GM04504 (cell line): ENCODE measurements around the gene TYW1B.
A peak's percentile ranks its signal among the peaks of the same experiment; 100 is the strongest.
"Not testable (repeated sequence)": the region's sequence is repeated elsewhere in the genome, so short reads cannot be mapped to it uniquely, and the experiment has no call there.

Experiments
- DNase-seq: peaks from one replicate; pipeline ENCODE4 v3.0.0-alpha.2; 2012; ENCODE audit warnings: low read depth

The TYW1B gene

GRCh38 chr7:72810437-72810836 lies 17.6 kb downstream of the TYW1B start:
- not testable (repeated sequence) for DNase-seq

- not testable (repeated sequence) for DNase-seq
These were observed 19.5 kb downstream of the TYW1B start for GRCh38 chr7:72808511-72808910.

- not testable (repeated sequence) for DNase-seq
These were observed 21.1 kb downstream of the TYW1B start for GRCh38 chr7:72806851-72807250.

- DNase-seq: peak; percentile 76
These were observed 22.2 kb downstream of the TYW1B start for GRCh38 chr7:72805526-72806494.

- not testable (repeated sequence) for DNase-seq
These were observed 24.2 kb downstream of the TYW1B start for GRCh38 chr7:72803778-72804177.

GRCh38 chr7:72801564-72801963 lies 26.4 kb downstream of the TYW1B start:
- DNase-seq: peak; percentile 17

- not testable (repeated sequence) for DNase-seq
These were observed 32.6 kb downstream of the TYW1B start for GRCh38 chr7:72795401-72795800.

- no peak for DNase-seq
These were observed 34.2 kb downstream of the TYW1B start for GRCh38 chr7:72793791-72794190.

- not testable (repeated sequence) for DNase-seq
These were observed 37.3 kb downstream of the TYW1B start for GRCh38 chr7:72790698-72791060.

GRCh38 chr7:72790048-72790697 lies 37.8 kb downstream of the TYW1B start:
- DNase-seq: not testable (repeated sequence)

GRCh38 chr7:72785166-72785955 lies 42.6 kb downstream of the TYW1B start:
- peak; percentile 8 for DNase-seq

GRCh38 chr7:72783601-72784370 lies 44.2 kb downstream of the TYW1B start:
- DNase-seq: peak; percentile 58

- no peak for DNase-seq
These were observed 46.4 kb downstream of the TYW1B start for GRCh38 chr7:72781631-72782030.

- no peak for DNase-seq
These were observed 46.8 kb downstream of the TYW1B start for GRCh38 chr7:72781161-72781560.

GRCh38 chr7:72780289-72780894 lies 47.6 kb downstream of the TYW1B start:
- not testable (repeated sequence) for DNase-seq

GRCh38 chr7:72777167-72777566 lies 50.8 kb downstream of the TYW1B start:
- DNase-seq: not testable (repeated sequence)

- DNase-seq: not testable (repeated sequence)
These were observed 55.4 kb downstream of the TYW1B start for GRCh38 chr7:72772627-72773026.

GRCh38 chr7:72766994-72767393 lies 61.0 kb downstream of the TYW1B start:
- not testable (repeated sequence) for DNase-seq

- no peak for DNase-seq
These were observed 67.4 kb downstream of the TYW1B start for GRCh38 chr7:72760602-72761001.

- DNase-seq: no peak
These were observed 73.7 kb downstream of the TYW1B start for GRCh38 chr7:72754312-72754711.

GRCh38 chr7:72753781-72754180 lies 74.2 kb downstream of the TYW1B start:
- no peak for DNase-seq
